H1 (cell line): ENCODE measurements around the gene TEX48. TPM values are rescaled to one million over a fixed set of nuclear protein-coding genes. Genes with fewer than 3 reads are reported as not detected.

Source experiments
- CTCF ChIA-PET: fragments of 300-600 bp; sonication (Branson Sonifier 250); formaldehyde crosslinking; loops from one replicate; lab custom pipeline; 2021; ENCODE audit not compliant: partially characterized antibody; lab: Charles Lee
- POLR2A ChIA-PET: fragments of 300-600 bp; sonication (Branson Sonifier 250); formaldehyde crosslinking; loops from one replicate; lab custom pipeline; 2021; ENCODE audit warnings: inconsistent platforms; ENCODE audit not compliant: partially characterized antibody; lab: Charles Lee
- DNase-seq, 2 experiments: peaks; one replicate each; pipeline versions ENCODE4 v3.0.0 to v3.0.0-alpha.2; 2010 to 2022; ENCODE audit warnings: low spot score in 2 of 2, low read depth in 1 of 2, mixed read lengths in 1 of 2
- FAIRE-seq: peaks from 2 replicates; lab custom pipeline; 2011; peaks lifted over from hg19 to GRCh38; lab: Jason Lieb, UNC
- H2AFZ ChIP-seq: 2 replicates; pipeline ENCODE4 v1.8.1; 2012; ENCODE audit warnings: low read length, inconsistent platforms
- H2AK5ac ChIP-seq: 2 replicates; pipeline ENCODE4 v1.6.1; 2013; ENCODE audit warnings: low read depth, low read length
- H2BK120ac ChIP-seq: replicated peaks from 2 replicates; pipeline ENCODE3; 2013; ENCODE audit warnings: low read depth, low read length, inconsistent platforms
- H2BK12ac ChIP-seq: 2 replicates; pipeline ENCODE4 v1.6.1; 2013; ENCODE audit warnings: low read depth, low read length
- H2BK15ac ChIP-seq: 2 replicates; pipeline ENCODE4 v1.6.1; 2013; ENCODE audit warnings: low read length
- H2BK20ac ChIP-seq: 2 replicates; pipeline ENCODE4 v1.6.1; 2013; ENCODE audit warnings: low read length
- H2BK5ac ChIP-seq: 2 replicates; pipeline ENCODE4 v1.6.1; 2013; ENCODE audit warnings: low read depth, low read length
- H3K14ac ChIP-seq: 2 replicates; pipeline ENCODE4 v1.6.1; 2013; ENCODE audit warnings: inconsistent platforms; ENCODE audit not compliant: insufficient read length
- H3K18ac ChIP-seq: 2 replicates; pipeline ENCODE4 v1.6.1; 2013; ENCODE audit warnings: low read length; ENCODE audit errors: extremely low read depth
- H3K23ac ChIP-seq: 2 replicates; pipeline ENCODE4 v1.6.1; 2013; ENCODE audit warnings: inconsistent platforms; ENCODE audit not compliant: insufficient read length
- H3K23me2 ChIP-seq: 2 replicates; pipeline ENCODE4 v1.6.1; 2013; ENCODE audit warnings: low read depth, low read length
- H3K27ac ChIP-seq: 2 replicates; pipeline ENCODE4 v1.6.1; 2011; ENCODE audit warnings: low read depth, low read length, inconsistent platforms
- H3K27me3 ChIP-seq, 4 experiments: replicated peaks in 1 of 4; 1 replicate in 1 of 4; 2 replicates in 3 of 4; pipeline versions ENCODE4 v1.6.1 to v1.8.1; 2011 to 2013; ENCODE audit warnings: low read length in 3 of 4, mild to moderate bottlenecking in 3 of 4, inconsistent platforms in 2 of 4, mixed read lengths in 2 of 4, moderate library complexity in 1 of 4; ENCODE audit not compliant: control insufficient read depth in 3 of 4, insufficient read depth in 3 of 4; ENCODE audit errors: extremely low read depth in 1 of 4
- H3K36me3 ChIP-seq, 4 experiments: 2 replicates each; pipeline versions ENCODE4 v1.6.1 to v1.8.1; 2011 to 2013; ENCODE audit warnings: mild to moderate bottlenecking in 4 of 4, low read length in 3 of 4, moderate library complexity in 2 of 4, control low read depth in 1 of 4, inconsistent platforms in 1 of 4; ENCODE audit not compliant: insufficient read depth in 4 of 4, control insufficient read depth in 2 of 4
- H3K4ac ChIP-seq: replicated peaks from 2 replicates; pipeline ENCODE3; 2013; ENCODE audit warnings: low read length, low read depth, mixed read lengths, inconsistent platforms; ENCODE audit not compliant: insufficient read length
- H3K4me1 ChIP-seq, 4 experiments: replicated peaks in 1 of 4; 1 replicate in 1 of 4; 2 replicates in 3 of 4; pipeline versions ENCODE4 v1.6.1 to v1.8.1; 2011 to 2013; ENCODE audit warnings: low read length in 3 of 4, inconsistent platforms in 2 of 4, mixed read lengths in 1 of 4; ENCODE audit not compliant: insufficient read depth in 4 of 4, control insufficient read depth in 3 of 4
- H3K4me2 ChIP-seq, 2 experiments: 2 replicates each; pipeline versions ENCODE4 v1.6.1 to v1.8.1; 2011 to 2013; ENCODE audit warnings: low read depth in 2 of 2, low read length in 2 of 2, control low read depth in 1 of 2, inconsistent platforms in 1 of 2, mild to moderate bottlenecking in 1 of 2; ENCODE audit not compliant: insufficient read depth in 1 of 2
- H3K4me3 ChIP-seq, 4 experiments: fragments of 200-600, 300-600 bp in 1 of 4; sonication (generic), shearing (Covaris generic), sonication (Bioruptor Twin) in 1 of 4; 2 replicates each; pipeline versions ENCODE4 v1.5.1 to v1.8.1; 2011 to 2016; ENCODE audit warnings: low read length in 4 of 4, low read depth in 3 of 4, control low read depth in 2 of 4, inconsistent platforms in 2 of 4, mild to moderate bottlenecking in 2 of 4, mixed read lengths in 1 of 4, moderate library complexity in 1 of 4; ENCODE audit not compliant: insufficient read depth in 2 of 4; ENCODE audit errors: extremely low read depth in 1 of 4
- H3K56ac ChIP-seq: replicated peaks from 2 replicates; pipeline ENCODE3; 2013; ENCODE audit warnings: low read depth, mild to moderate bottlenecking, mixed read lengths, low read length, inconsistent platforms; ENCODE audit not compliant: insufficient read length
- H3K79me1 ChIP-seq: 2 replicates; pipeline ENCODE4 v1.6.1; 2013; ENCODE audit warnings: low read depth, low read length, control low read depth
- H3K79me2 ChIP-seq, 2 experiments: 2 replicates each; pipeline versions ENCODE4 v1.6.1 to v1.8.1; 2012 to 2013; ENCODE audit warnings: low read length in 2 of 2, mild to moderate bottlenecking in 2 of 2, inconsistent platforms in 1 of 2; ENCODE audit not compliant: insufficient read depth in 2 of 2, control insufficient read depth in 1 of 2
- H3K9ac ChIP-seq, 4 experiments: replicated peaks in 1 of 4; 1 replicate in 1 of 4; 2 replicates in 3 of 4; pipeline versions ENCODE4 v1.6.1 to v1.8.1; 2011 to 2013; ENCODE audit warnings: low read depth in 3 of 4, low read length in 3 of 4, control low read depth in 2 of 4, mild to moderate bottlenecking in 2 of 4, moderate library complexity in 2 of 4, inconsistent platforms in 1 of 4; ENCODE audit errors: extremely low read depth in 1 of 4
- H3K9me3 ChIP-seq, 2 experiments: 2 replicates each; pipeline versions ENCODE4 v1.6.1 to v1.8.1; 2012 to 2013; ENCODE audit warnings: mild to moderate bottlenecking in 2 of 2, moderate library complexity in 2 of 2, control low read depth in 1 of 2, inconsistent platforms in 1 of 2, low read depth in 1 of 2, low read length in 1 of 2, mixed read lengths in 1 of 2; ENCODE audit not compliant: insufficient read depth in 2 of 2
- H4K20me1 ChIP-seq, 2 experiments: replicated peaks in 1 of 2; 2 replicates each; pipeline versions ENCODE3 to v1.8.1; 2011 to 2013; ENCODE audit warnings: inconsistent platforms in 2 of 2, low read length in 2 of 2, mild to moderate bottlenecking in 1 of 2; ENCODE audit not compliant: insufficient read depth in 2 of 2, control insufficient read depth in 1 of 2
- H4K5ac ChIP-seq: 2 replicates; pipeline ENCODE4 v1.6.1; 2013; ENCODE audit warnings: low read length, low read depth, mixed read lengths, inconsistent platforms; ENCODE audit not compliant: insufficient read length
- H4K8ac ChIP-seq: 2 replicates; pipeline ENCODE4 v1.8.0; 2013; ENCODE audit warnings: mild to moderate bottlenecking, moderate library complexity, low read length, inconsistent platforms; ENCODE audit not compliant: insufficient read depth; ENCODE audit errors: extremely low read depth
- H4K91ac ChIP-seq: replicated peaks from 2 replicates; pipeline ENCODE3; 2013; ENCODE audit warnings: low read length, mixed read lengths, inconsistent platforms; ENCODE audit not compliant: insufficient read length
- BRCA1 ChIP-seq: IDR thresholded peaks from 2 replicates; pipeline ENCODE4 v1.6.1; 2012; ENCODE audit warnings: low read depth, low read length, improper control_type of control experiment
- CBX5 ChIP-seq: fragments of 300-800, 300-1000 bp; sonication (generic); IDR thresholded peaks from 2 replicates; pipeline ENCODE4 v1.7.1; 2016; ENCODE audit warnings: antibody characterized with exemption, low read length, low read depth
- CHD1 ChIP-seq: IDR thresholded peaks from 2 replicates; pipeline ENCODE4 v1.6.1; 2012; ENCODE audit warnings: low read depth, low read length, improper control_type of control experiment
- CHD2 ChIP-seq: IDR thresholded peaks from 2 replicates; pipeline ENCODE4 v1.6.1; 2012; ENCODE audit warnings: low read length, improper control_type of control experiment
- EP300 ChIP-seq, 2 experiments: IDR thresholded peaks; 1 replicate in 1 of 2; 2 replicates in 1 of 2; pipeline ENCODE4 v1.6.1; 2011 to 2012; ENCODE audit warnings: low read depth in 2 of 2, low read length in 2 of 2, mild to moderate bottlenecking in 2 of 2, borderline replicate concordance in 1 of 2, inconsistent platforms in 1 of 2, moderate library complexity in 1 of 2
- KDM4A ChIP-seq: IDR thresholded peaks from one replicate; pipeline ENCODE4 v1.7.1; 2012; ENCODE audit warnings: low read depth, mild to moderate bottlenecking, moderate library complexity, low read length, inconsistent platforms; ENCODE audit not compliant: severe bottlenecking
- KDM5A ChIP-seq: fragments of 200-600 bp; IDR thresholded peaks from 2 replicates; pipeline ENCODE4 v1.7.1; 2012; ENCODE audit warnings: mild to moderate bottlenecking, low read length, inconsistent platforms, mixed read lengths
- NANOG ChIP-seq: IDR thresholded peaks from 2 replicates; pipeline ENCODE4 v1.6.1; 2011; ENCODE audit warnings: low read length, low read depth, mild to moderate bottlenecking, inconsistent platforms; ENCODE audit not compliant: insufficient read depth, poor library complexity, severe bottlenecking
- POLR2A ChIP-seq, 2 experiments: IDR thresholded peaks; 1 replicate in 1 of 2; 2 replicates in 1 of 2; pipeline ENCODE4 v1.6.1; 2011; ENCODE audit warnings: low read depth in 2 of 2, low read length in 2 of 2, mild to moderate bottlenecking in 2 of 2; ENCODE audit errors: control extremely low read depth in 1 of 2
- POLR2AphosphoS5 ChIP-seq: IDR thresholded peaks from 2 replicates; pipeline ENCODE4 v1.6.1; 2011; ENCODE audit warnings: low read depth, low read length
- RAD21 ChIP-seq, 2 experiments: IDR thresholded peaks in 1 of 2; conservative IDR thresholded peaks in 1 of 2; 2 replicates each; pipeline ENCODE4 v1.6.1; 2011; ENCODE audit warnings: low read depth in 2 of 2, low read length in 2 of 2, improper control_type of control experiment in 1 of 2, inconsistent platforms in 1 of 2, mild to moderate bottlenecking in 1 of 2, moderate library complexity in 1 of 2
- TAF1 ChIP-seq: IDR thresholded peaks from 2 replicates; pipeline ENCODE4 v1.6.1; 2011; ENCODE audit warnings: mild to moderate bottlenecking, low read depth, low read length
- WGBS, 2 experiments: shearing (Covaris generic) in 1 of 2; methylation state at CpG; one replicate each; pipeline versions ENCODE4 v1.1.6 to v1.1.7; 2013 to 2015; ENCODE audit warnings: low lambda C conversion rate in 2 of 2, mixed read lengths in 2 of 2, inconsistent platforms in 1 of 2, low coverage in 1 of 2, missing lambda C conversion rate in 1 of 2; ENCODE audit not compliant: insufficient replicate concordance in 2 of 2, insufficient coverage in 1 of 2, insufficient read length in 1 of 2; ENCODE audit errors: extremely low coverage in 1 of 2, missing lambda C conversion rate in 1 of 2; 5-methylcytosine and 5-hydroxymethylcytosine counted together
- polyA plus RNA-seq, 7 experiments: library from polyadenylated mRNA; depleted of rRNA in 3 of 7; stranded (reverse) in 5 of 7; unstranded in 2 of 7; fragments of >200 nt in 5 of 7; fragments of 200-250 nt in 2 of 7; gene quantifications; 1 replicate in 5 of 7; 2 replicates in 1 of 7; 4 replicates in 1 of 7; pipeline versions ENCODE4 v1.2.1 to v1.2.3, GENCODE V29; 2011 to 2013; ENCODE audit warnings: missing spikeins in 2 of 7, mixed read lengths in 2 of 7
- total RNA-seq: library from RNA; stranded (reverse); fragmentation: NEBNext Ultra II Directional; extraction: Animal tissue kit (Norgen Biotek cat#: 25700); gene quantifications from 2 replicates; pipeline ENCODE4 v1.2.1, GENCODE V29; 2021

The TEX48 gene
- total and polyA plus RNA-seq, 2 of the 8 experiments (the other 6 are each of a cell fraction or from before 2014, with no cell fraction given): not detected

GRCh38 chr9:114680259-114681001 is 1.6 kb downstream of the TEX48 start:
- H3K4me2 ChIP-seq: no peak overlapping the region
- no peak overlapping the region for H2AK5ac ChIP-seq
- FAIRE-seq (no peak), DNase-seq (no peak)
- H2BK20ac ChIP-seq: no peak overlapping the region
- H2BK5ac ChIP-seq: no peak overlapping the region
- no peaks in the 10 kb centered on the region; a peak in 2 of 7 replicates for H3K27me3 ChIP-seq
- no peak overlapping the region for H4K5ac ChIP-seq
- H3K9me3 ChIP-seq: no peaks in the 10 kb centered on the region
- H4K20me1 ChIP-seq: no peaks in the 10 kb centered on the region
- no peak overlapping the region for H2BK12ac ChIP-seq
- no peak overlapping the region for H3K18ac ChIP-seq
- H3K4me3 ChIP-seq: no peak overlapping the region
- H3K4ac ChIP-seq: no peak overlapping the region
- H3K36me3 ChIP-seq: no peaks in the 10 kb centered on the region
- ChIA-PET POLR2A (interaction anchor here (0.6 kb wide), 1 partner anchor 765 kb away, joined by 3 read pairs; no protein-coding TSS in a partner anchor), CTCF (interaction anchor here (0.6 to 10.6 kb wide), 60 partner anchors 9 to 843 kb away, joined by 3 to 171 read pairs (median 4); partner anchors contain the start of genes AKNA and TEX53)
- no peak overlapping the region for H3K9ac ChIP-seq
- H2AFZ ChIP-seq: no peak overlapping the region
- no peaks in the 10 kb centered on the region for H3K79me1 ChIP-seq
- no peak overlapping the region for H2BK15ac ChIP-seq
- H3K4me1 ChIP-seq: no peaks in the 10 kb centered on the region
- H3K23ac ChIP-seq: no peak overlapping the region
- H3K14ac ChIP-seq: no peak overlapping the region
- H3K79me2 ChIP-seq: no peaks in the 10 kb centered on the region
- H2BK120ac ChIP-seq: no peak overlapping the region
- no peak overlapping the region for H4K8ac ChIP-seq
- no peak overlapping the region for H3K27ac ChIP-seq
- H4K91ac ChIP-seq: no peak overlapping the region
- H3K56ac ChIP-seq: no peak overlapping the region
- no peaks in the 10 kb centered on the region for H3K23me2 ChIP-seq
- 73% methylated on average over 8 of the region's 8 CpGs; no CpG with 5 or more reads in 1 of the 2 experiments for WGBS, 2 experiments
- TF ChIP-seq TAF1: no peak
- no peak for TF ChIP-seq KDM4A
- no peak for TF ChIP-seq NANOG
- no peak for TF ChIP-seq CHD2
- TF ChIP-seq POLR2AphosphoS5: no peak
- no peak for TF ChIP-seq RAD21 (IDR thresholded peaks at IDR 0.05 in 1 of 2, conservative IDR thresholded peaks at IDR 0.05 in 1 of 2; ENCODE audit: low read depth in 2 of 2, low read length in 2 of 2)
- no peak for TF ChIP-seq KDM5A
- no peak for TF ChIP-seq CHD1
- no peak for TF ChIP-seq EP300 (IDR thresholded peaks at IDR 0.05; ENCODE audit: borderline replicate concordance in 1 of 2, low read depth in 2 of 2, low read length in 2 of 2)
- TF ChIP-seq BRCA1: no peak
- TF ChIP-seq POLR2A (IDR thresholded peaks at IDR 0.05; ENCODE audit: control extremely low read depth in 1 of 2, low read depth in 2 of 2, low read length in 2 of 2): no peak
- no peak for TF ChIP-seq CBX5
